Posterior cingulate gyrus (tissue), 11 donors: ENCODE results near the gene SLC39A9.
"Not testable (repeated sequence)": the region's sequence is repeated elsewhere in the genome, so short reads cannot be mapped to it uniquely, and the experiment has no call there.

Source experiments
- DNase-seq, 10 donors: peaks; one replicate each; pipeline versions ENCODE4 v3.0.0 to v3.0.0-alpha.2; 2020 to 2021; ENCODE audit warnings: mixed read lengths in 3 of 10
- intact Hi-C: fragments of 100-400 bp; cut with DNase I; formaldehyde crosslinking; loops from one replicate; pipeline ENCODE4 v1.15.1; 2023

The SLC39A9 gene

DNA sequence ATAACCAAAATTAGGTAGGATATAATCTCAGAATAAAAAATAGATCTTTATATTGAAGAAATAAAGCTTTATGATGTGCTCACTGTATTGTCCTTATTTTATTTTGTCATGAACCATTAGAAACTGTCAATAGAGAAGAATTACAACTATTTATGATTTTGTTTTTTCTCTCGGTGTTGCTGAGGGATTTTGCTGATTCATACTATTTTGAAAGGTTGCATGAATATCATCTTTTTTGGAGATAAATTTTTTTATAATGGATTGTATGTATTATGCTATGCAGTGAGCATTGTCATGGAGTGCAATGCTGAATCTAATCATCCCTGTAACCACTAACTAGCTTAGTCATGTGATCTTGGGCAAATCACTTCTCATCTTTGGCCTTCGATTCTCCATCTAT, 15.0 kb downstream of the SLC39A9 start:
- intact Hi-C loops, result no loop called here

GRCh38 chr14:69416087-69416486, 17.6 kb downstream of the SLC39A9 start:
- intact Hi-C loops, DNase-seq: not testable (repeated sequence)

More for the DNA sequence above, 15.0 kb downstream of the SLC39A9 start:
- DNase-seq, result no peak

- intact Hi-C loops, result no loop called here
- DNase-seq, result no peak
Observed at GRCh38 chr14:69423279-69423678, 24.8 kb downstream of the SLC39A9 start.

DNA sequence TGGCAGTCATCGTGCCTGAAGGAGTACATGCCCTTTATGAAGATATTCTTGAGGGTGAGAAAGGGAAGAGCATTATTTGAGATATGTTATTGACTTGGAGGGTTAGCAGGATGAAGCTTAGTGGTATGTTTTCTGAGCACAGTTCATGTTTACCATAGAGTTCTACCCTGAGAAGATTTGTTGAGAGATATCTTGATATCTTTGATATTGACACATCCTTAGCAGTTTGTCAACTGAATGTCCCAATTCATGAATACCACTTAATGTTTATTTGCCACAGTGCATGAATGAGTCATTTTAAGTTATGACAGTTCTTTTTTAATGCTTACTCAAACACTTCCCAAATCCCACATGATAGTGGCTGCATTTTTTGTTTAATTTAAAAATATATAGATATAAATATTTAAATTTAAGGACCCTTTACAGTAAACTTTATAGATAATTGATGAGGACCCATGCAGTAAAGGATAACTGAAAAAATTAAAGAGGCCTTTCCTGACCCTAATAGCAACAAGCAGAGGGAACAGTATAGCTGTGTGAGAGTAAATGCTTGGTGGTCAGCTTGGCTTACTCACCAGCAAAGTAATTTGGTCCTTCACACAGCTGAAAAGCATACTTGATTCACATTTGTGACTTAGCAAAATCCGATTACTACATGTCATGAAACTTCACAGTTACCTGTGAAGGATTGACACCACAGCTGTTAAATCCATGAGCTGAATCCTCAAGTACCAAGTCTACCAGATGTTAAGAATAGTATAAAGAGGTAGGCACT, 25.8 kb downstream of the SLC39A9 start:
- no peak for DNase-seq
- intact Hi-C loops, result no loop called here

DNA sequence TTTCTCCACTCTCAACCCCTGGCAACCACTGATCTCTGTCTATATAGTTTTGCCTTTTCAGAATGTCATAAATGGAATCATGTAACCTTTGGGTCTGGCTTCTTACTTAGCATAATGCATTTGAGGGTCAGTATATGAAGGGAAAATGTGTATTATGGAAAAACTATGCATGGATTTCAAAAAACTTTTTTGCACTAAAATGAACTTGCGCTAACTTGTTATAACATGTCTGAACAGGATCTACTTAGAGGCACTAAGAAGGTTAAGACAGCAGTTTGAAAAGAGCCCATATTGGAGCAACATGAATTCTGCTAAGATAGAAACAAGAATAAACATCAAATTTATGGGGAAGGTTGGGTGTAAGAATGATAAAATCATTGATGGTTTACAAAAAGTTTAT, 29.1 kb downstream of the SLC39A9 start:
- DNase-seq, result no peak
- intact Hi-C loops, result no loop called here

- intact Hi-C loops, result no loop called here
- no peak for DNase-seq
Observed at GRCh38 chr14:69428289-69428998, 30.0 kb downstream of the SLC39A9 start.

DNA sequence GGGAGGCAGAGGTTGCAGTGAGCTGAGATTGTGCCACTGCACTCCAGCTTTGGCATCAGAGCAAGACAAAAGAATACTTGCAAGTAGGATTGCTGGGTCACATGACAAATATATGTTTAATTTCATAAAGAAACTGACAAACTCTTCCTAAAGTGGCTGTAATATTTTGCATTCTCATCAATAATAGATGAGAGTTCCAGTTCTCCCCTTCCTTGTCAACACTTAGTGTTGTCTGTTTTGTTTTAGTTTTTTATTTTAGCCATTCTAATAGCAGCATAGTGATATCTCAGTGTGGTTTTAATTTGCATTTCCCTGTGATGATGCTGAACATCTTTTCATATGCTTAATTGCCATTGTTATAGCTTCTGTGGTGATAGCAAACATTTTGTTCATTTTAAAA, 31.2 kb downstream of the SLC39A9 start:
- no peak for DNase-seq
- intact Hi-C loops, result no loop called here

DNA sequence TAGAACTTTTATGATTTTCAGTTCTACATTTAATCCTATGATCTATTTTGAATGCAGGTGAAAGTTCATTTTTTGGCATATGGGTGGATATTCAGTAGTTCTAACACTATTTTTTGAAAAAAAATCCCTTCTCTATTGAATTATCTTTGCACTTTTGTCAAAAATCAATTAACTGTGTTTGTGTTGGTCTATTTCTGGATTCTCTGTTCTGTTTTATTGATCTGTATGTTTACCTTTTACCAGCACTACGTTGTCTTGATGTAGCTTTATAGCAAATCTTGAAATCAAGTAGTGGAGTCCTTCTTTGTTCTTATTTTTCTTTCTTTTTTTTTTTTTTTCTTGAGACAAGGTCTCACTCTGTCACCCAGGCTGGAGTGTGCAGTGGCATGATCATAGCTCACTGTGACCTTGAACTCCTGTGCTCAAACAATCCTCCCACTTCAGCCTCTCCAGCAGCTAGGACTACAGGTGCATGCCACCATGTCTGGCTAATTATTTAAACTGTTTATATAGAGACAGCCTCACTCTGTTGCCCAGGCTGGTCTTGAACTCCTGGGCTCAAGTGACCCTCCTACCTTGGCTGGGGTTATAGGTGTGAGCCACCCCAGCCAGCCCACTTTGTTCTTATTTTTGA, 31.9 kb downstream of the SLC39A9 start:
- intact Hi-C loops, result no loop called here
- no peak for DNase-seq

- intact Hi-C loops, result no loop called here
- no peak for DNase-seq
Observed at GRCh38 chr14:69432364-69432763, 33.9 kb downstream of the SLC39A9 start.

GRCh38 chr14:69439521-69440270, 41.2 kb downstream of the SLC39A9 start:
- no peak for DNase-seq
- intact Hi-C loops, result no loop called here

- intact Hi-C loops, result no loop called here
- DNase-seq, result no peak
Observed at GRCh38 chr14:69441948-69442347, 43.5 kb downstream of the SLC39A9 start.

GRCh38 chr14:69443296-69443805, 44.9 kb downstream of the SLC39A9 start:
- intact Hi-C loops, result no loop called here
- DNase-seq, result no peak

DNA sequence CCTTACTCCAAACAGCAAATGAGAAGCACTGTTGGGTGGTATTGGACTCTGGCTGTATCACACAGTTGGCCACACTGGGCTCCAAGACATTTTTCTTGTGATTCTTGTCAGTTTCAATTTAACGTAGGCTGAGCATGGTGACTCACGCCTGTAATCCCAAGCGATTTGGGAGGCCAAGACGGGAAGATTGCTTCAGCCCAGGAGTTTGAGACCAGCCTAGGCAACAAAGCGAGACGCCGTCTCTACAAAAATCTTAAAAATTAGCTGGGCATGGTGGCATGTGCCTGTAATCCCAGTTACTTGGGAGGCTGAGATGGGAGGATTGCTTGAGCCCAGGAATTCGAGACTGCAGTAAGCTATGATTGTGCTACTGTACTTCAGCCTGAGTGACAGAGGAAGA, 50.7 kb downstream of the SLC39A9 start:
- intact Hi-C loops, result no loop called here
- DNase-seq, result no peak

DNA sequence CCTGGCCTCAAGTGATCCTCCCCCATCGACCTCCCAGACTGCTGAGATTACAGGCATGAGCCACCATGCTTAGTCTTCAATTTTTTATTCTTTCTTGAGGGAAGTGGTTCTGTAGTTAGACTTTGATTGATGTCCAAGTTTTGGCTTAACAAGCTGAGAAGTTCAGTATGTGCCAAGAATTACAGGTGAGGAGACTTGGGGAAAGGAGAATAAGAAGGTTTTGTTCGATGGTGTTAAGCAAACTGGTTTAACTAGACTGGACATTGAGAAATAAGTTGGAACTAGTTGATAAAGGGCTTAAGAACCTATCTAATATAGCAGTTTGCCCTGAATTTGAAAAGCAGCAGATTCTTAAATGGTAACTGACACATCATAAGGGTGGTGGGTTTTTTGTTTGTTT, 53.4 kb downstream of the SLC39A9 start:
- DNase-seq, result no peak
- intact Hi-C loops, result no loop called here

GRCh38 chr14:69458350-69458749, 59.9 kb downstream of the SLC39A9 start:
- intact Hi-C loops, result no loop called here

DNA sequence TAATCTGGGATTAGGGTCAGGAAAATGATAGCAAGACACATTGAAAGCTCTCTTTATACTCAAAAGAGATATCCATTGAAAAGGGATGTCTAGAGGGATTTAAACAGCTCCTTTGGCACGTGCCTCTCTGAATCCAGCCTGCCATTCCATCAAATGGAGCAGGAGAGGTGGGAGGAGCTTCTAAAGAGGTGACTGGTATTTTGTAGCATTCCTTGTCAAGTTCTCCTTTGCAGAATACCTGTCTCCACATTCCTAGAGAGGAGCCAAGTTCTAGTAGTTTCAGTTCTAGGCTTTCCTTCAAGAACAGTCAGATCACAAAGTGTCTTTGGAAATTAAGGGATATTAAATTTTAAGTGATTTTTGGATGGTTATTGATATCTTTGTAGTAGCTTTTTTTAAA, 60.6 kb downstream of the SLC39A9 start:
- intact Hi-C loops, result no loop called here
- DNase-seq, result no peak

More at GRCh38 chr14:69458350-69458749, 59.9 kb downstream of the SLC39A9 start:
- no peak for DNase-seq

- intact Hi-C loops, result loop anchor here (1.0 kb wide), 1 partner anchor 218 kb away; no protein-coding TSS in a partner anchor
- peak in 8 of 10 donors; percentile 25 to 91 (median 61) for DNase-seq
Observed at GRCh38 chr14:69460093-69460701, 61.7 kb downstream of the SLC39A9 start.

- intact Hi-C loops, result no loop called here
- DNase-seq, result no peak
Observed at GRCh38 chr14:69464379-69464778, 65.9 kb downstream of the SLC39A9 start.

DNA sequence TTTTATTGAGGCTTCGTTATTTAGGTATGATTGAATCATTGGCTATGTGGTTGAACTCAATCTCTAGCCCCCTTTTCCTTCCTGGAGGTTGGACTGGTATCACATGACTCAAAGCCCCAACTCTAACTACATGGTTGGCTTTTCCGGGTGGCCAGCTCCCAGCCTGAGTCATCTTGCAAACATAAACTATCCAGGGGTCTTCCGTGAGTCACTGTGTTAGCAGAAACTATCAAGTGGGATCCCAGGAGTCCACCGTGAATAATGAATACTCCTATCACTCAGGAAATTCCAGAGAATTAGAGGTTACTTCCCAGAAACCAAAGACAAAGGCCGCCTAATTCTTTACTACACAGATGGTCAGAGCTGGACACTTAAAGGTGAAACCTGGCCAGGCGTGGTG, 66.3 kb downstream of the SLC39A9 start:
- DNase-seq, result no peak
- intact Hi-C loops, result no loop called here

DNA sequence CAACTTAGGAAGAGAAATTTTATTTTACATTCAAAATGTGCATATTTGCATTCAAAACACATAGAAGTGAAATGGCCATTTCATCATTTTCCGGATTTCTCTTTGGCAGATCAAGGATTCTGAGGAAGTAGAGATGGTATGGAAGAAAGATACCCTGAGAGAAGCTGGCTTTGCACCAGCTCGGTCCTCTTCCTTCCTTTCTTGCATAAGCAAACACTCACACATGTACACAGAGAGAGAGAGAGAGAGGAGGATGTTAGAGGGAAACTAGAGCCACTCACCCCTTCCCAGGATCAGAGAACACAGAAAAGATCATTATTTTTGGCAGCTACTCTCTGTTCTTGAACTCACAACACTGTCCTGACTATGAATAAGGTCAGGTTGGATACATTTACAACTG, 70.5 kb downstream of the SLC39A9 start:
- DNase-seq, result no peak
- intact Hi-C loops, result no loop called here
